ENCODE results near the gene SIGLEC7. TPM values are rescaled to one million over a fixed set of nuclear protein-coding genes. Genes with fewer than 3 reads are reported as not detected.

Gene SIGLEC7
- total RNA-seq, 1 experiment from 2014 or later = not detected

- Mint-ChIP-seq H3K9me3 (ENCODE audit: low read depth, unreplicated experiment) (no peaks in the 10 kb centered on the region), H3K36me3 (ENCODE audit: insufficient read depth, unreplicated experiment) (no peaks in the 10 kb centered on the region), H3K4me1 (ENCODE audit: low read depth, unreplicated experiment) (no peaks in the 10 kb centered on the region), H3K4me3 (ENCODE audit: low read depth, unreplicated experiment) (no peak overlapping the region), H3K27ac (ENCODE audit: unreplicated experiment) (no peak overlapping the region), H3K27me3 (ENCODE audit: unreplicated experiment) (peaks cover 65% of the 10 kb centered on the region)
- CTCF ChIA-PET = interaction anchor here (0.7 kb wide), 1 partner anchor 73 kb away, joined by 3 read pairs; no protein-coding TSS in a partner anchor
- intact Hi-C loops (cut with micrococcal nuclease; ENCODE audit: unreplicated experiment) = no loop called here
- no TSS peak for BruUV-seq (replicated peaks)
- no peak for TF ChIP-seq CTCF (IDR thresholded peaks at IDR 0.05; ENCODE audit: unreplicated experiment)
- no peak for DNase-seq
Measured at GRCh38 chr19:51185868-51186215, 43.7 kb downstream of the SIGLEC7 start.

GRCh38 chr19:51186323-51186722 lies 44.2 kb downstream of the SIGLEC7 start:
- BruUV-seq (replicated peaks) = no TSS peak
- Mint-ChIP-seq H3K4me1 (ENCODE audit: low read depth, unreplicated experiment) (no peaks in the 10 kb centered on the region), H3K36me3 (ENCODE audit: insufficient read depth, unreplicated experiment) (no peaks in the 10 kb centered on the region), H3K27ac (ENCODE audit: unreplicated experiment) (no peak overlapping the region), H3K4me3 (ENCODE audit: low read depth, unreplicated experiment) (no peak overlapping the region), H3K27me3 (ENCODE audit: unreplicated experiment) (peaks cover 69% of the 10 kb centered on the region), H3K9me3 (ENCODE audit: low read depth, unreplicated experiment) (no peaks in the 10 kb centered on the region)
- intact Hi-C loops (cut with micrococcal nuclease; ENCODE audit: unreplicated experiment) = no loop called here
- no peak for TF ChIP-seq CTCF (IDR thresholded peaks at IDR 0.05; ENCODE audit: unreplicated experiment)
- DNase-seq = no peak
- CTCF ChIA-PET = interaction anchor here (0.7 to 0.9 kb wide), 2 partner anchors 13 to 73 kb away, joined by 3 read pairs; no protein-coding TSS in a partner anchor

- DNase-seq = no peak
- Mint-ChIP-seq H3K27ac (ENCODE audit: unreplicated experiment) (no peak overlapping the region), H3K4me3 (ENCODE audit: low read depth, unreplicated experiment) (no peak overlapping the region), H3K27me3 (ENCODE audit: unreplicated experiment) (peaks cover 82% of the 10 kb centered on the region), H3K9me3 (ENCODE audit: low read depth, unreplicated experiment) (no peaks in the 10 kb centered on the region), H3K4me1 (ENCODE audit: low read depth, unreplicated experiment) (no peaks in the 10 kb centered on the region), H3K36me3 (ENCODE audit: insufficient read depth, unreplicated experiment) (no peaks in the 10 kb centered on the region)
- intact Hi-C loops (cut with micrococcal nuclease; ENCODE audit: unreplicated experiment) = no loop called here
- CTCF ChIA-PET = interaction anchor here (0.7 kb wide), 1 partner anchor 213 kb away, joined by 3 read pairs; no protein-coding TSS in a partner anchor
- TF ChIP-seq CTCF (IDR thresholded peaks at IDR 0.05; ENCODE audit: unreplicated experiment) = no peak
- no TSS peak for BruUV-seq (replicated peaks)
Measured at GRCh38 chr19:51187395-51188226, 45.5 kb downstream of the SIGLEC7 start.

GRCh38 chr19:51188227-51188559 lies 46.1 kb downstream of the SIGLEC7 start:
- CTCF ChIA-PET = interaction anchor here (0.7 kb wide), 1 partner anchor 213 kb away, joined by 3 read pairs; no protein-coding TSS in a partner anchor
- peaks cover 83% of the 10 kb centered on the region for H3K27me3 Mint-ChIP-seq (ENCODE audit: unreplicated experiment)
- DNase-seq = no peak
- no peaks in the 10 kb centered on the region for H3K36me3 Mint-ChIP-seq (ENCODE audit: insufficient read depth, unreplicated experiment)
- BruUV-seq (replicated peaks) = no TSS peak
- no peak for TF ChIP-seq CTCF (IDR thresholded peaks at IDR 0.05; ENCODE audit: unreplicated experiment)
- intact Hi-C loops (cut with micrococcal nuclease; ENCODE audit: unreplicated experiment) = no loop called here
- no peak overlapping the region for H3K27ac Mint-ChIP-seq (ENCODE audit: unreplicated experiment)
- no peaks in the 10 kb centered on the region for H3K4me1 Mint-ChIP-seq (ENCODE audit: low read depth, unreplicated experiment)
- H3K4me3 Mint-ChIP-seq (ENCODE audit: low read depth, unreplicated experiment) = no peak overlapping the region
- H3K9me3 Mint-ChIP-seq (ENCODE audit: low read depth, unreplicated experiment) = no peaks in the 10 kb centered on the region

Measured in Calu3 (cell line).